Kidney capillary endothelial cell (primary cell): ENCODE data around the gene CCDC9B.
A peak's percentile ranks its signal among the peaks of the same experiment; 100 is the strongest.

Source experiments
- DNase-seq: peaks from one replicate; pipeline ENCODE4 v3.0.0-alpha.2; 2018; ENCODE audit warnings: low spot score

CCDC9B gene

DNA sequence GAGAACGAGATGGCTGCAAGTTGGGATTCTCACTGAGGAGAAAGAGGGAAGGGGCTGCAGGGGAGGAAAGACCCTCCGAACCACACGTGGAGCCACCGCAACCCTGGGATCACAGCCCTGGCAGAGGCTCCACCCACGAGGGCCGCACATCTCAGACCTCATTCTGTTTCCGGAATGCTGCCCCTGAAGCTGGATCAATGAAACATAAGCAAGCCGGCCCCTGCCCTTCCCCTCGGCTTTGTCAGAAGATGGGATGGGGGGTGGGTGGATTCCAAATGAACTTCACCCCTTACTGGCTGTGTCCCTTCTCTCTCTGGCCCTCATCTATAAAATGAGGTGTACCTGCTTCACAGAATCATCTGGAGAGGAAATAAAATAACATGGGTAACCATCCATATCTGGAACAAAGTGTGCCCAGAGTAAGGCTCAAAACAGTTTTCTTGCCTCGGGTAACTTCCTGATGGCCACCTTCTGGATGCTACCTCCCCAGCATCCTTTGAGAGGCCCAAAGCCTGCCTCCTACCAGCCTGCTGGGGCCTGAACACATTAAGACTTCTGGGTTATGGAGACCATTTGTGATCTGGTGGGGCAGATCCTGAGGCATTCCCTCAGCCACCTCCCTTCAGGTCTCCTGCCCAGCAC, 4.6 kb upstream of the CCDC9B start:
- DNase-seq, result no peak

DNA sequence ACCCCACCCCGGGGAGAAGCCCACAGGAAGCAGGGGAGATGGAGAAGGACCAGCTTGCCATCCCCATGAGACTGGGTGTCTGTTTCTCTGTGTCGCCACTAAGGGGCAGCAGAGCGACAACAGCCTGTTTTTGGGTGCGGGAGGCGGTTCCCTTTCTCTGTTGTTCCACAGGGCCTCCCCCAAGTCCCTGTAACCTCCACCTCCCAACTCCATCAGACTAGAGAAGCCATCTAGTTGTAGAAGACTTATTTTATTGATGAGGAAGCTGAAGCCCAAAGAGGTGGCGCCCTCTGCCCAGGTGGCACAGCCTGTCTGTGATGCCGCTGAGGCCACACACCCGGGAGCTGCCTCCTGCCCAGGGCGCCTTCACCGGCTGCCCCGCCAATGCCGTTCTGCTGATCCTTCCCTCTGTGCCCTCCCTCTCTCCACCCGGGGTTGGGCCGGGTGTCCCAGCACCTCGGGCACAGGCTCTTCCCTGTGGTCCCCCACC, 3.9 kb upstream of the CCDC9B start:
- DNase-seq, result peak; percentile 70

- DNase-seq, result no peak
Measured at GRCh38 chr15:40344217-40344616, 3.5 kb upstream of the CCDC9B start.

DNA sequence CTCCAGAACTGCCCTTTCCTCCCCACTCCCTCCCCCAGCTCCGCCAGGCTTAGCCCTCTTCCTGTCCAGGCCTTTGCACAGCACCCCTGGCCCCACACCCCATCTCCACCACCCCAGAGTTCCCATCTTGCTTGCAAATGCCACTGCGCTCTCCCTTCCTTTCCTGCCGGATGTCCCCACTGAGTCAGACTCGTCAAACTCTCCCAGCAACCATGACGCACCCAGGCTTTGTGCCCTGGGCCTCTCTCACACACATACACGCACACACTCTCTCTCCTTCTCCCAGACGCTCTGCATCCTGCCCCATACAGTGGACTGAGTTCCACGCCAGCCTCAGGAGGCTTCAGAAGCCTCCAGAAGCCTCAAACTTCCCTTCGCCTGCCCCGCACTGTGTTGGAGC, 2.8 kb upstream of the CCDC9B start:
- DNase-seq, result peak; percentile 98

DNA sequence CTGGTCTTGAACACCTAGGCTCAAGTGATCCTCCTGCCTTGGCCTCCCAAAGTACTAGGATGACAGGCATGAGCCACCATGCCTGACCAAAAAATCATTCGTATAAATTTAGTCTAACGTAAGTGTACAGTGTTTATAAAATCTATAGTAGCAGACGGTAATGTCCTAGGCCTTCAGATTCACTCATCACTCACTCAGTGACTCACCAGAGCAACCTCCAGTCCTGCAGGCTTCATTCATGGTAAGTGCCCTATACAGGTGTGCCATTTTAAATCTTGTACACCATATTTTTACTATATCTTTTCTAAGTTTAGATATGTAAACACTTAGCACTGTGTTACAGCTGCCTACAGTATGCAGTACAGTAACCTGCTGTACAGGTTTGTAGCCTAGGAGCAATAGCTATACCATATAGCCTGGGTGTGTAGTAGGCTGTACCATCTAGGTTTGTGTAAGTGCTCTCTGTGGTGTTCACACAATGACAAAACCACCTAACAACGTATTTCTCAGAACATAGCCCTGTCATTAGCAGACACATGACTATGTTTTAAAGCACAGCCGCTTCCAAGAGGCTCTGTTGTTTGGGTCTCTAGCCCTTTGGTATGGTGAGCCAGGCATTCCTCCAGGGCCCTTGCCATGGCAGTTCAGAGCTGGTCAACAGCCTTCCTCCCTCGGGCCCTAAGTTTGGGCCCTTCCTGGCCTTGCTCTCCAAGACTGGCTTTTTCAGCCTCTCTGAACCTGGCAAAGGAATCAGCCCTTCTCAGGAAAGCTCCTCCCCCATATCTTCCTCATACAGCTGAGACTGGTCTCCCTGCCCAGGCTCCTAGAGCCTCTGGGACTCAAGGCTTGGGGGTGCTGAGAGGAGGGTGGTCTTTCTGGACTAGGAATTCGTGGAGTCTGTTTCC, 1.9 kb upstream of the CCDC9B start:
- DNase-seq, result peak; percentile 59

- no peak for DNase-seq
Measured at GRCh38 chr15:40340038-40340739, 550 bp downstream of the CCDC9B start.

DNA sequence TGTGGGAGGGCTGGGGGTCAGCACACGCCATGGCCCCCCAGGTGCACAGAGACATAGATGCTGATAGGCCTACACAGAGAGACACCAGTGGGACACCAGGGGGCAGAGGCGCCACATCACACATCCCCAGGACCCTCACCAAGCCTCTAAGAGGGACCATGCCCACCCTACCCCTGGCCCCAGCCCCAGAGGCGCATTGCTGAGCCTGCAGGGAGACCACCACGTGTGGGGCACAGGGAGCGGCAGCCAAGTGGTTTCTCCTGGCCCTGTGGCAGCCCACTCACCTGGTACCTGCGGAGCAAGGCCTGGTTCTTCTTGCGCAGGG, 1.2 kb downstream of the CCDC9B start:
- DNase-seq, result no peak

DNA sequence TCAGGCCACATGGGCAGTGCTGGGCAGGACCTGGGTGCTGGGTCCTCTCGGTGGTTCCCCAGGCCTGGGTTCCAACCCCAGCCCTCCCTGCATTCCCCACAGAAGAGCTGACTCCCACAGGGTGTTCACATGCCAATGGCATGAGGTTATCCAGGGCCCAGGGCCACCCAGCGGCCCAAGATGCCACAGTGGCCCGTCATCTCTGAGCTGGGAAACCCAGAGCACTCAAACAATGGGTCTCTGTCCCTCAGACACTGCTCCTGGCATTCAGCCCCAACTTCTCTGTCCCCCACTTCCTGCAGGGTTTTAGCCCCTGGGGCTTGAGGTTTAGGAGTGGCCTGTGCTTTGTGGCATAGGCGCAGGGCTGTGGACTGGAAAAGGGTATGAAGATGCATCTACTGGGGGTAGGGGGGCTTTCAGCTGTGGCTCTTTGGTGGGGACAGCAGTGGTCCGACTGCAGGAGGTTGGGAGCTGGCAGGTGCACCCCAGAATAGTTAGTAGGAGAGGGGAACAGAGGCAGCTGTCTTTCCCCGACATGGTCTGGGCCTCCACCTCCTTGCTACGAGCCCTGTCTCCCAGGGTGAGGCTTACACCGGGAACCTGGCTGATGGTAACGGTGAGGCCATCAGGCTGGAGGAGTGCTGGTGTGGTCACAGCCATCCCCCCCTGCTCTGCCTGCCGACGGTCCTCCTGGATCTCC, 1.7 kb downstream of the CCDC9B start:
- peak; percentile 36 for DNase-seq

DNA sequence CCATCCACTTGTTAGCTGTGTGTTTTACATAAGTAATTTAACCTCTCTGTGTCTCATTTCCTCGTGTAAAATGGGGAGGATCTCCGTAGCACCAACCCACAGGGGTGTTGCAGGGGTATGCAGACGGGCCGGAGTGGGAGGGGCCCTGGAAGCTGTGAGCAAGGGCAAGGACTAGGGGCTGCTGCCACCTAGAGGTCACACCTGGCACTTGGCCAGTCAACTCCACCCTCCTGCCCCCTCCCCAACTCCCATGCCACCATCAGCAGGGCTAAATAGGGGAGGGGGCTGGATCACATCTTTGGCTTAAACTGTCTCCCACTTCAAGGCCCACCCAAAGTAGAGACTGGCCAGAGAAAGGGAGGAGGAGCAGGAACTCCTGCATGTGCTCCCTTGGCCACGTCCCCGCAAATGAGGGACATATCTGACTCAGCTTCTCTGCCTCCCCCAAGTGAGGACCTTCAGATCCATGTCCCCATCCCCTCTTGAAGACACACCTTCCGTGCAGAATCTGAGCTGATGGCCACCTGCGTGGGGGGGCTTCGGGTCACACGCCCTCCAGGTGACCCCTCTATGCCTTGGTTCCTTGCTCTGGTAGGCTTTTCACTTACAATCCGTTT, 2.6 kb downstream of the CCDC9B start:
- DNase-seq, result peak; percentile 82

GRCh38 chr15:40337597-40337996, 3.1 kb downstream of the CCDC9B start:
- DNase-seq, result no peak

DNA sequence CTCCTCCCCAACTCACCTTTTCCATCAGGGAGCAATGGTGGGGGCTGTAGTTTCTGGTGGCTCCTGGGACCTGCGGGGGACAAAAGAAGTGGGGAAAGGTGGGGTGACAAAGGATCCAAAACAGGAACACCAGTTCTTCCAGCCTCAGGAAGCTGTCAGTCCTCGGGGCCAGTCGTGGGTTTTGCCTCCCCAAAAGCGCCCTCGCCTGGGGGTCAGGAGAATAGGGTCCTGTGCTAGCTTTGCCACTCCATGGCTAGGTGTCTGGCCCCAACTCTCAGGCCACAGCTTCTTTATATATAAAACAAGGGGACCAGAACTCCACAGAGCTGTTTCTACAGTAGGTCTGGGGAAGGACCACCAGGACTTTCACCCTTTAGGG, 4.0 kb downstream of the CCDC9B start:
- no peak for DNase-seq

GRCh38 chr15:40335938-40336743, 4.6 kb downstream of the CCDC9B start:
- DNase-seq, result no peak

DNA sequence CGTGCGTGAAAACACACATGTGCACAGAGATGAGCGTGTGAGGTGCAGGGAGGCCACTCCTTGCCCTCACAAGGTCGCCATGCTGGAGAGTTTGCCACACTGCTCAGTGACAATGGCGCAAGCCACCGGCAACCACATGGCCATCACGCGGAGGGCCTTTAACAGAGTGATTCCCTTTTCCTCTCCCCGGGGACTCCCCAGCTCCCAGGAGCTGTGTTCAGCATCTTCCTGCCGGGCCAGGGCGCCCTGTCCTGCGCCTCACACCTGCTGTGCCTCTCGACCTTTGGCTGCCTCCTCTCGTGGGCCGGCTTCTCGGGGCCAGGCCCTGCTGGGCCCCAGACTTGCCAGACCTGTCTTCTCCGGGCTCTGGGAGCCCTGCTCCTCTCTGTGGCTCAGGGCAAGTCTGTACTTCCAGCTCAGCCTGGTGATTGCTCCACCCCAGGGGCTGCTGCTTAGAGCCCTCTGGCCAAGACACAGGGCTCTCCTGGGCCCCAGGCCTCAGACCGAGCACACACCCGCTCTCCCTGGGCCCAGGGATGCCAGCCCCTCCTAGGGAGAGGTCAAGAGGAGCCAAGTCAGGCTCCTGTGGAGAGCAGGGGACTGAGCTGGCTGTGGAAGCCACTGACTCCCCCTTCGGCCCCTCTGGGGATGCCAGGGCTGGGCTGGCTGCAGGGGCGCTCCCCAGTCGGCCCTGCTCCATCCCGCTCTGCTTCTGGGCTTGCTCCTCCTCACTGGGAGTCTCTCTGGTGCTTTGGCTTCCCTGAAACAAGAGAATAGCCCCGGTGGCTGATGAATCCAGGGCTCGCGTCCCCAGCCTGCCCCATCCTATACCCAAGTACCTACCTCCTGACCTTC, 5.6 kb downstream of the CCDC9B start:
- DNase-seq, result no peak

- no peak for DNase-seq
Measured at GRCh38 chr15:40334541-40334940, 6.2 kb downstream of the CCDC9B start.

- DNase-seq, result peak; percentile 87
Measured at GRCh38 chr15:40333922-40334492, 6.7 kb downstream of the CCDC9B start.

DNA sequence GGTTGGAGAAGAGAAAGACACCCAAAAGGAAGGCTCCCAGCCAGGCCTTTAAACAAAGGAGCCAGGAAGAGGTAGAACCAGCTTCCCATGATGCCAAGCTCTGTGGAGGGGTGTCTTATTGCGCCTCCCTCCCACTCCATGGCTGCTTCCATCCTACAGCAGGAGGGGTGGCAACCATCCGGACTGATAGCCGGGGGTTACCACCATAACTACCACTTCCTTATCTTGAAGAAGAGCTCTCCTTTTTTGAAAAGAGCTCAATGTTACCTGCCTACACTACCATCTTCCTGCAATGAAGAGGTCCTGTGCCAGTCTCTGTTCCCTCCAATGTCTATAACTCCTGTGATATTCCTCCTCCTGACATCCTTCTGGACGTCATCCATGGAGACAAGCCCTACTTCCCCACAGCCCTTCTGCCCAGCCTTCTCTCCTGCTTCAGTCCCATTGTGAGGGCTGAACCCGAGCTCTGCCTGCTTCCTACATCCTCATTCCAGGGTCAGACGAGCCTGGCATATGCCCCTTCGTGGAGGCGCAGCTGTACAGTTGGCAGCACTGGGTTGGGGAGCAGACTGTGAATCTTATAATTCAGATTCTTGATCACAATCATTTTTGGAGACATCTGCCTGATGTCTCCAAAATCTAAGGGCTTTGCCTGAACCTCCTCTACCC, 8.5 kb downstream of the CCDC9B start:
- DNase-seq, result no peak

- no peak for DNase-seq
Measured at GRCh38 chr15:40331637-40332036, 9.1 kb downstream of the CCDC9B start.

- DNase-seq, result no peak
Measured at GRCh38 chr15:40331026-40331425, 9.7 kb downstream of the CCDC9B start.

DNA sequence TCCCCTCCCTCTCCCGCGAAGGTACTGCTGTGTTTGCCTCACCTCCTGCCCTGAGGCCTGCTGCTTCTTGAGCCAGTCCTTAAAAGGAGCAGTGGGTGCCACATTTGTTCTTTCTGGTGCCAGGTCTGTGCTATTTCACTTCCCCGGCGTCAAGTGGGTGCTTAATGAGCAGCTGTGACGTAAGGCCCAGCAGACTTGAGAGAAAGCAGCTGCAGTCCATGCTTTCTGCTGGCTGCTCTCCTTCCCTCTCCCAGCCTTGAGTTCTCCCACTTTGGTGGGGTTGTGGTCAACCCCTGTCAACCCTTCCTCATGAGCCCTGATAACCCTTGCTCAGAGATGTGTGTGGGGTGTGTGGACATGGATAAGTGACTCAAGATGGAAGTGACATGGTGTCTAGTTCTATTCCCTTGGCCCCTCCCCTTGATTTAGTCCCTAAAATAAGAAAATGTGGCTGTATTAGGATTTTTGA, 10.3 kb downstream of the CCDC9B start:
- no peak for DNase-seq
